IMR-90 (cell line): ENCODE results near the gene NEK5. TPM values are rescaled to one million over a fixed set of nuclear protein-coding genes. Genes with fewer than 3 reads are reported as not detected.
A peak's percentile ranks its signal among the peaks of the same experiment; 100 is the strongest.

Experiments
- ATAC-seq: fragments of 200-7000 bp; cut with Tn5 transposase; 2 replicates; pipeline ENCODE4 v1.9.1; 2020; ENCODE audit warnings: low read depth, mild to moderate bottlenecking, moderate library complexity
- BruUV-seq: library from RNA; stranded (reverse); fragments of 400-500 nt; replicated peaks from 2 replicates; lab custom pipeline; 2021; lab: Mats Ljungman, UMichigan
- CTCF ChIA-PET: fragments of 300-600 bp; formaldehyde crosslinking; extraction: SDS; loops from one replicate; lab custom pipeline; 2021; ENCODE audit warnings: antibody characterized with exemption; lab: Yijun Ruan, JAX
- POLR2A ChIA-PET: fragments of 300-600 bp; sonication (Branson Sonifier 250); formaldehyde crosslinking; loops from one replicate; lab custom pipeline; 2022; ENCODE audit warnings: antibody characterized with exemption; ENCODE audit not compliant: unreplicated experiment; lab: Charles Lee
- DNase-seq: peaks from one replicate; pipeline ENCODE4 v3.0.0; 2013
- H2AFZ ChIP-seq: replicated peaks from 2 replicates; pipeline ENCODE3; 2013; ENCODE audit warnings: low read length, mild to moderate bottlenecking; ENCODE audit not compliant: poor library complexity
- H2AK5ac ChIP-seq: 2 replicates; pipeline ENCODE4 v1.6.1; 2013; ENCODE audit warnings: low read depth, low read length, inconsistent platforms
- H2AK9ac ChIP-seq: replicated peaks from 2 replicates; pipeline ENCODE3; 2013; ENCODE audit warnings: mild to moderate bottlenecking, low read depth, low read length, moderate library complexity; ENCODE audit not compliant: poor library complexity
- H2BK120ac ChIP-seq: 2 replicates; pipeline ENCODE4 v1.6.1; 2013; ENCODE audit warnings: low read depth, low read length, inconsistent platforms
- H2BK15ac ChIP-seq: 3 replicates; pipeline ENCODE4 v1.6.1; 2013; ENCODE audit warnings: low read depth, low read length, inconsistent platforms
- H2BK20ac ChIP-seq: 2 replicates; pipeline ENCODE4 v1.6.1; 2013; ENCODE audit warnings: low read depth, mild to moderate bottlenecking, inconsistent platforms, low read length, moderate library complexity
- H2BK5ac ChIP-seq: 2 replicates; pipeline ENCODE4 v1.6.1; 2013; ENCODE audit warnings: mild to moderate bottlenecking, low read depth, low read length, inconsistent platforms; ENCODE audit not compliant: poor library complexity, severe bottlenecking
- H3K14ac ChIP-seq: replicated peaks from 2 replicates; pipeline ENCODE4 v1.6.1; 2013; ENCODE audit warnings: low read depth, low read length, inconsistent platforms
- H3K18ac ChIP-seq: 2 replicates; pipeline ENCODE4 v1.6.1; 2013; ENCODE audit warnings: low read depth, low read length, control low read depth
- H3K23ac ChIP-seq: 2 replicates; pipeline ENCODE4 v1.6.1; 2013; ENCODE audit warnings: low read depth, low read length, inconsistent platforms
- H3K27ac ChIP-seq: 2 replicates; pipeline ENCODE4 v1.5.1; 2013; ENCODE audit warnings: mild to moderate bottlenecking, control low read depth, low read length; ENCODE audit not compliant: insufficient read depth
- H3K27me3 ChIP-seq: 2 replicates; pipeline ENCODE4 v1.6.1; 2013; ENCODE audit warnings: low read length; ENCODE audit not compliant: control insufficient read depth, insufficient read depth
- H3K36me3 ChIP-seq: 2 replicates; pipeline ENCODE4 v1.6.1; 2013; ENCODE audit warnings: low read length, mixed read lengths; ENCODE audit not compliant: control insufficient read depth, insufficient read depth
- H3K4ac ChIP-seq: 2 replicates; pipeline ENCODE4 v1.6.1; 2013; ENCODE audit warnings: low read depth, low read length, inconsistent platforms
- H3K4me1 ChIP-seq: 2 replicates; pipeline ENCODE4 v1.6.1; 2013; ENCODE audit warnings: low read length, mixed read lengths; ENCODE audit not compliant: control insufficient read depth, insufficient read depth
- H3K4me2 ChIP-seq: 2 replicates; pipeline ENCODE4 v1.6.1; 2013; ENCODE audit warnings: low read depth, mild to moderate bottlenecking, control low read depth, low read length, moderate library complexity
- H3K4me3 ChIP-seq: 2 replicates; pipeline ENCODE4 v1.5.1; 2013; ENCODE audit warnings: low read depth, mild to moderate bottlenecking, control low read depth, low read length, moderate library complexity; ENCODE audit not compliant: insufficient read depth
- H3K56ac ChIP-seq: 2 replicates; pipeline ENCODE4 v1.6.1; 2013; ENCODE audit warnings: low read length, inconsistent platforms; ENCODE audit not compliant: insufficient read depth; ENCODE audit errors: extremely low read depth
- H3K79me1 ChIP-seq, 2 experiments: 2 replicates each; pipeline ENCODE4 v1.6.1; 2013; ENCODE audit warnings: low read length in 2 of 2, inconsistent platforms in 1 of 2, low read depth in 1 of 2
- H3K9ac ChIP-seq: 2 replicates; pipeline ENCODE4 v1.6.1; 2013; ENCODE audit warnings: low read depth, low read length, control low read depth
- H3K9me1 ChIP-seq: 2 replicates; pipeline ENCODE4 v1.6.1; 2013; ENCODE audit warnings: low read length, inconsistent platforms; ENCODE audit not compliant: insufficient read depth
- H3K9me3 ChIP-seq: 2 replicates; pipeline ENCODE4 v1.6.1; 2013; ENCODE audit warnings: low read length; ENCODE audit not compliant: control insufficient read depth, insufficient read depth
- H4K20me1 ChIP-seq: 2 replicates; pipeline ENCODE4 v1.6.1; 2013; ENCODE audit warnings: low read length, inconsistent platforms; ENCODE audit not compliant: insufficient read depth
- H4K5ac ChIP-seq: 2 replicates; pipeline ENCODE4 v1.6.1; 2013; ENCODE audit warnings: mild to moderate bottlenecking, low read depth, low read length, control low read depth
- H4K8ac ChIP-seq, 2 experiments: 2 replicates each; pipeline ENCODE4 v1.6.1; 2013; ENCODE audit warnings: low read depth in 2 of 2, low read length in 2 of 2, control low read depth in 1 of 2, inconsistent platforms in 1 of 2
- H4K91ac ChIP-seq: 2 replicates; pipeline ENCODE4 v1.6.1; 2013; ENCODE audit warnings: low read depth, low read length, inconsistent platforms; ENCODE audit not compliant: insufficient read depth
- BHLHE40 ChIP-seq: fragments of 150-350 bp; IDR thresholded peaks from 2 replicates; pipeline ENCODE4 v1.6.1; 2016; ENCODE audit warnings: mild to moderate bottlenecking, low read depth, low read length
- CEBPB ChIP-seq: IDR thresholded peaks from 2 replicates; pipeline ENCODE4 v1.6.1; 2012; ENCODE audit warnings: low read depth, low read length, improper control_type of control experiment
- CTCF ChIP-seq: conservative IDR thresholded peaks from 2 replicates; pipeline ENCODE4 v1.5.1; 2012; ENCODE audit warnings: mild to moderate bottlenecking, low read depth, low read length, improper control_type of control experiment
- WGBS, 2 experiments: methylation state at CpG; one replicate each; pipeline versions ENCODE4 v1.1.5 to v1.1.7; 2013; ENCODE audit warnings: missing lambda C conversion rate in 2 of 2; ENCODE audit not compliant: insufficient read length in 1 of 2; ENCODE audit errors: extremely low coverage in 2 of 2; 5-methylcytosine and 5-hydroxymethylcytosine counted together
- dilution Hi-C: fragments of 300-500 bp; cut with HindIII; formaldehyde crosslinking; loops from one replicate; pipeline ENCODE4 v1.14.3; 2018; ENCODE audit warnings: low sequenced_read_pairs; ENCODE audit not compliant: unreplicated experiment
- in situ Hi-C: fragments of 300-500 bp; cut with MboI; formaldehyde crosslinking; loops from 3 replicates; pipeline ENCODE4 v1.14.3; 2019; ENCODE audit warnings: low sequenced_read_pairs, inconsistent platforms, mixed read lengths
- intact Hi-C: fragments of 100-400 bp; cut with micrococcal nuclease; formaldehyde crosslinking; loops from 2 replicates; pipeline ENCODE4 v1.10.0; 2022
- polyA plus RNA-seq, 3 experiments: library from polyadenylated mRNA; depleted of rRNA; stranded (reverse); fragments of >200 nt; gene quantifications; 2 replicates each; pipeline ENCODE4 v1.2.3, GENCODE V29; 2012; ENCODE audit warnings: low replicate concordance in 1 of 3
- total RNA-seq: library from RNA; depleted of rRNA; stranded (reverse); fragments of >200 nt; gene quantifications from 2 replicates; pipeline ENCODE4 v1.2.3, GENCODE V29; 2012

Gene NEK5
- total and polyA plus RNA-seq, 2 of the 4 experiments (the other 2 are of a cell fraction), result not detected

- Histone ChIP-seq H3K4me2 (peak within 1 kb of the TSS; percentile 91), H2AK9ac (peak within 1 kb of the TSS; percentile 92), H3K4me1 (no peaks in the 10 kb centered on the region), H3K79me1 (peaks cover 4 to 16% of the 10 kb centered on the region in 2 experiments), H4K5ac (no peak within 1 kb of the TSS), H3K14ac (peak within 1 kb of the TSS; percentile 98), H3K36me3 (no peaks in the 10 kb centered on the region), H4K8ac (peak within 1 kb of the TSS; percentile 71 to 98), H4K20me1 (no peaks in the 10 kb centered on the region), H2BK20ac (no peak within 1 kb of the TSS), H3K4me3 (peak within 1 kb of the TSS; percentile 92), H3K18ac (no peak within 1 kb of the TSS), H3K27ac (no peak within 1 kb of the TSS; the same call in 1 of the 2 replicates), H2AFZ (peak within 1 kb of the TSS; percentile 100), H2BK120ac (no peak within 1 kb of the TSS), H3K9me1 (peaks cover 2% of the 10 kb centered on the region; the same call in 1 of the 2 replicates), H4K91ac (peak within 1 kb of the TSS; percentile 7; the same call in 1 of the 2 replicates), H2BK15ac (no peak within 1 kb of the TSS), H3K56ac (no peak within 1 kb of the TSS), H2AK5ac (no peak within 1 kb of the TSS), H2BK5ac (no peak within 1 kb of the TSS), H3K9ac (peak within 1 kb of the TSS; percentile 88), H3K4ac (peak within 1 kb of the TSS; percentile 87), H3K27me3 (peaks cover 14% of the 10 kb centered on the region), H3K23ac (peak within 1 kb of the TSS; percentile 89), H3K9me3 (no peaks in the 10 kb centered on the region)
- POLR2A ChIA-PET, result no interaction called here
- no TSS peak for BruUV-seq
- DNase-seq (no peak), ATAC-seq (peak; percentile 4)
- dilution Hi-C loops, result no loop called here
- in situ Hi-C loops, result loop anchor here (25.0 kb wide), 1 partner anchor 451 kb away; the partner anchor contains the start of genes CKAP2 and VPS36
- intact Hi-C loops, result loop anchor here (5.0 to 10.0 kb wide), 2 partner anchors 196 to 441 kb away; partner anchors contain the start of gene VPS36
- CTCF ChIA-PET, result no interaction called here
- TF ChIP-seq CEBPB, result no peak
- TF ChIP-seq CTCF, result 0 out of 2 replicates have a peak, but pooled peaks have one; percentile 20
- no peak for TF ChIP-seq BHLHE40
- 0% methylated on average over 3 of the region's 46 CpGs; no CpG with 5 or more reads in 1 of the 2 experiments for WGBS, 2 experiments
Measured at GRCh38 chr13:52010890-52011631, 117.8 kb downstream of the NEK5 start, which contains the start of gene ATP7B. Gene ATP7B, minus strand, starts transcription at chr13:52011450. Its CDS starts 113 bp downstream, at chr13:52011337.
